SIG-M5 (cell line): ENCODE data around the gene FLRT2.

ENCODE experiments used
- DNase-seq: peaks from one replicate; lab custom pipeline; 2025; lab: John Stamatoyannopoulos, UW

Gene FLRT2

GRCh38 chr14:85529803-85530574 is at the start of gene FLRT2:
FLRT2 (plus strand) TSS chr14:85530144; CDS start chr14:85621515, 91,371 bp downstream.
- no peak for DNase-seq

GRCh38 chr14:85481471-85481870 is 48.5 kb upstream of the FLRT2 start:
- DNase-seq: no peak

GRCh38 chr14:85482552-85482951 is 47.4 kb upstream of the FLRT2 start:
- DNase-seq: no peak

GRCh38 chr14:85483037-85483436 is 46.9 kb upstream of the FLRT2 start:
- DNase-seq: no peak

- DNase-seq: no peak
Measured at GRCh38 chr14:85483652-85484051, 46.3 kb upstream of the FLRT2 start.

GRCh38 chr14:85487215-85487614 is 42.7 kb upstream of the FLRT2 start:
- no peak for DNase-seq

- DNase-seq: no peak
Measured at GRCh38 chr14:85501751-85502150, 28.2 kb upstream of the FLRT2 start.

GRCh38 chr14:85508863-85509262 is 21.1 kb upstream of the FLRT2 start:
- DNase-seq: no peak

GRCh38 chr14:85512451-85512850 is 17.5 kb upstream of the FLRT2 start:
- no peak for DNase-seq

GRCh38 chr14:85514487-85514886 is 15.5 kb upstream of the FLRT2 start:
- DNase-seq: no peak

- peak; percentile 2 for DNase-seq
Measured at GRCh38 chr14:85516239-85517113, 13.5 kb upstream of the FLRT2 start.

GRCh38 chr14:85517114-85517688 is 12.7 kb upstream of the FLRT2 start:
- no peak for DNase-seq

GRCh38 chr14:85519661-85520305 is 10.2 kb upstream of the FLRT2 start:
- DNase-seq: no peak

GRCh38 chr14:85520581-85520980 is 9.4 kb upstream of the FLRT2 start:
- DNase-seq: no peak

GRCh38 chr14:85523624-85524023 is 6.3 kb upstream of the FLRT2 start:
- DNase-seq: no peak

GRCh38 chr14:85527006-85527405 is 2.9 kb upstream of the FLRT2 start:
- no peak for DNase-seq

GRCh38 chr14:85527445-85528035 is 2.4 kb upstream of the FLRT2 start:
- DNase-seq: no peak

GRCh38 chr14:85528080-85528896 is 1.7 kb upstream of the FLRT2 start:
- no peak for DNase-seq

GRCh38 chr14:85528897-85529631 is 880 bp upstream of the FLRT2 start:
- DNase-seq: no peak

GRCh38 chr14:85530626-85531025 is 682 bp downstream of the FLRT2 start:
- DNase-seq: no peak
